GM12873 (cell line): ENCODE measurements around the gene STXBP1.

Experiments used
- CTCF ChIP-seq: IDR thresholded peaks from 2 replicates; pipeline ENCODE4 v1.5.1; 2012; ENCODE audit warnings: low read depth, mild to moderate bottlenecking, moderate library complexity, low read length, control low read depth; ENCODE audit not compliant: insufficient read depth; ENCODE audit errors: missing control alignments

The STXBP1 gene

DNA sequence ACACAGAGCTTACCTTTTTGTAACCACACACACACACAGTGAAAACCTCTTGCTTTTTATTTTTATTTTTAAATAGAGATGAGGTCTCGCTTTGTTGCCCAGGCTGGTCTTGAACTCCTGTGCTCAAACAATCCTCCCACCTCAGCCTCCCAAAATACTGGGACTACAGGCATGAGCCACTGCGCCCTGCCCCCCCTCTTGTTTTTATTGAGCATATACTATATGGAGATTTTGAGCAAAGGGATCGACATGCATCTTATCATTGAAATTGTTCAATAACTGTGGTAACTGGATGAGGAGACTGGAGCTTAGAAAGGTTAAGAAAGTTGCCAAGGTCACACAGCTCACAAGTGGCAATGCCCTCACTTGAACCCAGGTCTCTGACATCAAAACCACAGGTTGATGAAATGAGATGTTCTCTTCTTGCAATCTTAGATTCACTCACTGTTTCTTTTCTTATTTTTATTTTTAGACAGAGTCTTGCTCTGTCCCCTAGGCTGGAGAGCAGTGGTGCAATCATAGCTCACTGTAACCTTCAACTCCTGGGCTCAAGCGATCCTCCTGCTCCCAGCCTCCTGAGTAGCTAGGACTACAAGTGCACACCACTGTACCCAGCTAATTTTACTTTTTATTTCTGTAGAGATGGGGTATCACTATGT, 26.8 kb upstream of the STXBP1 start:
- no peak for TF ChIP-seq CTCF

DNA sequence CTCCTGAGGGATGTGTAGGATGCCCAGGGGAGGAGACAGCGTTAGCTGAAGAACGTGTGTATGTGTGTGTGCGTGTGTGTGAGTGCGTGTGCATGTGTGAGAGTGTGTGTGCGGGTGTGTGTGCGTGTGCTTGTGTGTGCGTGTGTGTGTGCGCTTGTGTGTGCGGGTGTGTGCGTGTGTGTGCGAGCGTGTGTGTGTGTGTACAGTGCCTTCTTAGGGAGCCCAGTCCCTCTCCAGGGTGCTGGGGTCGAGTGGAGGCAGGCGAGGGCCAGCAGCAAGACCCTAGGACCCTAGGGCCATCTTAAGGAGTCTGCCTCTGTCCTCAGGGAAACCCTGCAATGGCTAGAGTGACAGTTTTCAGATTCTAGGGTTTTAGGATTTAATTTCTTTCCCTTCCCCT, 26.0 kb upstream of the STXBP1 start:
- no peak for TF ChIP-seq CTCF

- TF ChIP-seq CTCF, result peak; percentile 83
Measured at GRCh38 chr9:127586537-127586936, 25.5 kb upstream of the STXBP1 start.

DNA sequence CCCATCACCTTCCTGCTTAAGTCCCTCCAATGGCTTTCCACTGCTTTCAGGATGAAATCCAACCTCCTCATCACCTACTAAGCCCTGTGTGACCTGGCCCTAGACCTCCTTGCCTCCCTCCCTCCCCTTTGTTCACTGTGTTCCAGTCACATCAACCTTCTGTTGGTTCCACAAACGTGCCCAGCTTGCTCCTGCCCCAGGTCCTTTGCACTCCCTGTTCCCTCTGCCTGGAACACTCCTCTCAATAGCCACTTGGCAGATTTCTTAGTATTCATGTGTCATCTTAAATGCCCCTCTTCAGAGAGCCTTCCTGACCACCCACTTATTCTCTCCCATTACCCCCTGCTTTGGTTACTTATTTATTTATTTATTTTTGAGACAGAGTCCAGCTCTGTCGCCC, 24.1 kb upstream of the STXBP1 start:
- TF ChIP-seq CTCF, result no peak

DNA sequence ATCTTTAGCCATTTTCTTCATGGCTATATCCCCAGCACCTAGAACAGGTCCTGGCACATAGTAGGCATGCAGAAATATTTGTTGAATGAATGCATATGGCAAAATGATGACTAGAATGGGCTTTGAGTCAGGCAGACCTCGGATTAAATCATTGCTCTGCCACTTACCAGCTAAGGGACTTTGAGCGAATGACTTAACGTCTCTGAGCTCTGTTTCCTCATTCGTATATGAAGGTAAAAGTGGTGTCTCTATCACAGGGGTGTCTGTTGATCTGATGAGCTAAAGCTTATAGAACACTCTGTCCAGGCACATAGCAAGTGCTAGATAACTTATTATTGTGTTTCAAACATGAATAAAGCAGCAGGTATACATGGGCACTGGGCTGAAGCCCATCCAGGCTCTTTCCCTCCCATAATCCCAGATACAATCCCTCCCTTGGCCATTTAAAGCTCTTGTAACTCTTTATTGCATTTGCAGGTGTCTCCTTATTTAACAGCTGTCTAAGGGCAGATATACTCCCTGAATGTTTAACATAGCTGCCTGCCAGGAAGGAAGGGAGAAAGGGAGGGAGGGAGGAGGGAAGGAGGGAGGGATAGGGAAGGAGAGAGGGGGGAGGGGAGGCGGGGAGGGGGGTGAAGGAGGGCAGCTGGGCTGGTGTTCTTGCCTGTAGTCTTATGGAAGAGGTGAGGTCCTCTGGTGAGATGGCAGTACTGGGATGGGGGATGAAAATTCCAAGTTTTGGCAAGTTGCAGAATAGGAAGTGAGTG, 23.2 kb upstream of the STXBP1 start:
- no peak for TF ChIP-seq CTCF

- TF ChIP-seq CTCF, result peak; percentile 78
Measured at GRCh38 chr9:127589955-127590370, 22.1 kb upstream of the STXBP1 start.

DNA sequence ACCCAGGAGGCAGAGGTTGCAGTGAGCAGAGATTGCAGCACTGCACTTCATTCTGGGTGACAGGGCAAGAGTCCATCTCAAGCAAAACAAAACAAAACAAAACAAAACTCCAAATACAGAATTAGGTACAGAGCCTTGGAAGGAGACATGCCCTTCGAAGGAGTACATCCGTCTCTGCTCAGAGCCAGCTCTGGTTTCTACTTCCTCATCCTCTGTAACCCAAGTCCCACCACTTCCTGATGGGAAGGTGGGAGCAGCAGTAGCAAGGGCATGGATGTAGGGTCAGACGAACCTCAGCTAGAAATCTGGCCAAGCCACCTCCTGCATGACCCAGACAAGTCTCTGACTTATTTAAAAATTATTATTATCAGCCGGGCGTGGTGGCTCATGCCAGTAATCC, 16.5 kb upstream of the STXBP1 start:
- TF ChIP-seq CTCF, result no peak
